DND-41 (cell line): ENCODE results near the gene ONECUT1.

Source experiments
- ATAC-seq: fragments of 200-7000 bp; cut with Tn5 transposase; 3 replicates; pipeline ENCODE4 v1.9.1; 2021; ENCODE audit warnings: low read depth; ENCODE audit not compliant: insufficient read depth
- DNase-seq: peaks from one replicate; pipeline ENCODE4 v3.0.0-alpha.2; 2020
- H2AFZ ChIP-seq: 2 replicates; pipeline ENCODE4 v1.6.0; 2012; ENCODE audit warnings: low read depth, low read length
- H3K27ac ChIP-seq: 2 replicates; pipeline ENCODE4 v1.5.1; 2012; ENCODE audit warnings: low read length, inconsistent platforms
- H3K27me3 ChIP-seq: fragments of 200-600 bp; sonication (generic); 2 replicates; pipeline ENCODE4 v1.6.0; 2012; ENCODE audit warnings: low read length, mild to moderate bottlenecking, inconsistent platforms; ENCODE audit not compliant: insufficient read depth, poor library complexity
- H3K36me3 ChIP-seq: 2 replicates; pipeline ENCODE4 v1.5.1; 2012; ENCODE audit warnings: low read length, inconsistent platforms; ENCODE audit not compliant: insufficient read depth
- H3K4me1 ChIP-seq: 2 replicates; pipeline ENCODE4 v1.5.1; 2012; ENCODE audit warnings: mild to moderate bottlenecking, low read length; ENCODE audit not compliant: insufficient read depth
- H3K4me2 ChIP-seq: 2 replicates; pipeline ENCODE4 v1.6.0; 2012; ENCODE audit warnings: mild to moderate bottlenecking, moderate library complexity, low read length, inconsistent platforms; ENCODE audit not compliant: insufficient read depth
- H3K4me3 ChIP-seq, 2 experiments: fragments of 200-600 bp in 1 of 2; shearing (Covaris generic) in 1 of 2; 2 replicates each; pipeline ENCODE4 v1.5.1; 2012 to 2016; ENCODE audit warnings: inconsistent platforms in 2 of 2, low read length in 2 of 2, mild to moderate bottlenecking in 2 of 2, low read depth in 1 of 2, moderate library complexity in 1 of 2
- H3K79me2 ChIP-seq: 2 replicates; pipeline ENCODE4 v1.6.0; 2012; ENCODE audit warnings: low read length, inconsistent platforms; ENCODE audit not compliant: insufficient read depth
- H3K9ac ChIP-seq: 2 replicates; pipeline ENCODE4 v1.6.0; 2012; ENCODE audit warnings: low read depth, mild to moderate bottlenecking, inconsistent platforms, low read length, moderate library complexity
- H3K9me3 ChIP-seq: 2 replicates; pipeline ENCODE4 v1.5.1; 2012; ENCODE audit warnings: low read length, moderate library complexity, mild to moderate bottlenecking, inconsistent platforms; ENCODE audit not compliant: insufficient read depth, severe bottlenecking
- H4K20me1 ChIP-seq: 2 replicates; pipeline ENCODE4 v1.6.0; 2012; ENCODE audit warnings: low read length; ENCODE audit not compliant: insufficient read depth
- CTCF ChIP-seq: IDR thresholded peaks from 2 replicates; pipeline ENCODE4 v1.5.1; 2012; ENCODE audit warnings: borderline replicate concordance, low read length, moderate library complexity, mild to moderate bottlenecking; ENCODE audit not compliant: poor library complexity, severe bottlenecking; ENCODE audit errors: extremely low read depth
- EZH2 ChIP-seq: IDR thresholded peaks from 3 replicates; pipeline ENCODE4 v1.6.1; 2012; ENCODE audit warnings: borderline replicate concordance, low read depth, mild to moderate bottlenecking, moderate library complexity, low read length, inconsistent platforms; ENCODE audit not compliant: severe bottlenecking

The ONECUT1 gene

GRCh38 chr15:52797625-52798501 is 7.7 kb upstream of the ONECUT1 start:
- Histone ChIP-seq H3K79me2 (no peaks in the 10 kb centered on the region), H4K20me1 (no peaks in the 10 kb centered on the region), H3K4me3 (peak overlapping the region in 1 of 2 experiments; percentile 7; a peak in 1 of 4 replicates), H3K36me3 (no peaks in the 10 kb centered on the region), H3K27me3 (peaks cover 18% of the 10 kb centered on the region), H3K27ac (peak overlapping the region; percentile 35), H3K4me1 (peaks cover 26% of the 10 kb centered on the region), H3K9me3 (no peaks in the 10 kb centered on the region), H3K9ac (peak overlapping the region; percentile 22; the same call in 1 of the 2 replicates), H2AFZ (no peak overlapping the region), H3K4me2 (peak overlapping the region; percentile 55)
- peak; percentile 96 for ATAC-seq
- peak; percentile 83 for DNase-seq
- no peak for TF ChIP-seq CTCF
- TF ChIP-seq EZH2 = peak; percentile 48

GRCh38 chr15:52796753-52797520 is 6.8 kb upstream of the ONECUT1 start:
- DNase-seq = no peak
- Histone ChIP-seq H3K4me3 (no peak overlapping the region), H3K36me3 (no peaks in the 10 kb centered on the region), H4K20me1 (no peaks in the 10 kb centered on the region), H3K79me2 (no peaks in the 10 kb centered on the region), H3K27ac (no peak overlapping the region), H2AFZ (no peak overlapping the region), H3K4me1 (peaks cover 26% of the 10 kb centered on the region), H3K4me2 (peak overlapping the region; percentile 55), H3K27me3 (peaks cover 17% of the 10 kb centered on the region), H3K9ac (peak overlapping the region; percentile 22; the same call in 1 of the 2 replicates), H3K9me3 (no peaks in the 10 kb centered on the region)
- no peak for ATAC-seq
- TF ChIP-seq EZH2 = no peak
- no peak for TF ChIP-seq CTCF

GRCh38 chr15:52796228-52796521 is 6.0 kb upstream of the ONECUT1 start:
- DNase-seq = no peak
- Histone ChIP-seq H3K27me3 (peaks cover 17% of the 10 kb centered on the region), H2AFZ (no peak overlapping the region), H3K79me2 (no peaks in the 10 kb centered on the region), H3K9me3 (no peaks in the 10 kb centered on the region), H3K4me3 (no peak overlapping the region), H3K36me3 (no peaks in the 10 kb centered on the region), H3K4me1 (peaks cover 26% of the 10 kb centered on the region), H4K20me1 (no peaks in the 10 kb centered on the region), H3K9ac (no peak overlapping the region), H3K27ac (no peak overlapping the region), H3K4me2 (no peak overlapping the region)
- no peak for ATAC-seq
- TF ChIP-seq CTCF = no peak
- TF ChIP-seq EZH2 = no peak
